Measurements from ENCODE around the gene CHD8.

Gene CHD8

GRCh38 chr14:21343035-21343794 lies 112.7 kb downstream of the CHD8 start:
- no peak for TF ChIP-seq CTCF (conservative IDR thresholded peaks at IDR 0.05; ENCODE audit: low read depth, low read length)
- H3K4me3 ChIP-seq (ENCODE audit: low read length): no peak overlapping the region
- no peak for DNase-seq (ENCODE audit: low read depth)

All from retinal pigment epithelial cell (primary cell).